Measurements from ENCODE around the gene FIBCD1. TPM values are rescaled to one million over a fixed set of nuclear protein-coding genes. Genes with fewer than 3 reads are reported as not detected.

The FIBCD1 gene
- total RNA-seq, 1 experiment from 2014 or later, result 7.1 TPM

GRCh38 chr9:130920233-130920632 lies 18.8 kb downstream of the FIBCD1 start:
- H3K9ac ChIP-seq (ENCODE audit: extremely low read depth, insufficient read length, low read length), result no peak overlapping the region
- WGBS (ENCODE audit: extremely low coverage, insufficient read length, low lambda C conversion rate), result no CpG with 5 or more reads among the region's 8 CpGs

More at GRCh38 chr9:130920233-130920632, 18.8 kb downstream of the FIBCD1 start:
- Mint-ChIP-seq H3K9me3 (no peaks in the 10 kb centered on the region), H3K27me3 (ENCODE audit: low read depth) (no peaks in the 10 kb centered on the region; the same call in 1 of the 2 replicates), H3K4me3 (no peak overlapping the region), H3K36me3 (ENCODE audit: insufficient read depth in 1 of 3, low read depth in 3 of 3) (no peaks in the 10 kb centered on the region), H3K4me1 (peaks cover 8 to 37% of the 10 kb centered on the region in 2 experiments), H3K27ac (no peak overlapping the region)
- Histone ChIP-seq H3K27ac (ENCODE audit: insufficient read length, low read depth, low read length) (no peak overlapping the region), H4K20me1 (ENCODE audit: control insufficient read depth, insufficient read depth, insufficient read length) (no peaks in the 10 kb centered on the region), H2BK15ac (ENCODE audit: low read depth, low read length) (no peak overlapping the region), H2BK5ac (ENCODE audit: insufficient read length, low read length) (no peak overlapping the region), H3K23me2 (ENCODE audit: insufficient read length, low read depth, low read length, poor library complexity, severe bottlenecking) (no peaks in the 10 kb centered on the region), H2BK12ac (ENCODE audit: insufficient read length, low read depth, low read length) (no peak overlapping the region), H4K91ac (ENCODE audit: insufficient read length, low read depth, low read length) (no peak overlapping the region), H4K5ac (ENCODE audit: insufficient read length, low read depth, low read length) (no peak overlapping the region), H3K14ac (ENCODE audit: insufficient read depth, low read length) (no peak overlapping the region), H3K4me1 (ENCODE audit: insufficient read depth, low read length) (no peaks in the 10 kb centered on the region), H2BK120ac (ENCODE audit: low read depth, low read length, poor library complexity, severe bottlenecking) (no peak overlapping the region), H3K27me3 (ENCODE audit: insufficient read depth, low read length) (no peaks in the 10 kb centered on the region), H3T11ph (ENCODE audit: low read length) (no peak overlapping the region), H3K4ac (ENCODE audit: low read depth, low read length) (no peak overlapping the region), H2BK20ac (ENCODE audit: low read depth, low read length, poor library complexity, severe bottlenecking) (no peak overlapping the region), H2AK5ac (ENCODE audit: insufficient read length, low read length) (no peak overlapping the region), H3K79me2 (ENCODE audit: insufficient read depth, low read length) (no peaks in the 10 kb centered on the region), H3K18ac (ENCODE audit: insufficient read length, low read depth, low read length) (no peak overlapping the region), H3K9me3 (ENCODE audit: control insufficient read depth, low read depth, low read length) (no peaks in the 10 kb centered on the region), H4K8ac (replicated peaks; ENCODE audit: insufficient read length, low read depth, low read length) (no peak overlapping the region), H3K79me1 (ENCODE audit: insufficient read depth, low read depth, low read length, poor library complexity, severe bottlenecking) (no peaks in the 10 kb centered on the region), H2AFZ (ENCODE audit: low read length) (no peak overlapping the region), H3K23ac (ENCODE audit: insufficient read length, low read depth, low read length) (no peak overlapping the region), H3K4me2 (ENCODE audit: insufficient read depth, insufficient read length, low read length) (no peak overlapping the region), H3K56ac (ENCODE audit: insufficient read length, low read depth, low read length) (no peak overlapping the region)
- DNase-seq, result no peak
- TF ChIP-seq CTCF (conservative IDR thresholded peaks at IDR 0.05), result no peak

Data from H9 (cell line).